OCI-LY3 (cell line): ENCODE results near the gene ESPN.

Experiments
- CTCF ChIP-seq: fragments of 200-600, 300-600 bp; sonication (generic); IDR thresholded peaks from 2 replicates; pipeline ENCODE4 v1.5.1; 2014; ENCODE audit warnings: antibody characterized with exemption, low read length, low read depth
- EZH2phosphoT487 ChIP-seq: fragments of 200-600 bp; shearing (Covaris generic); IDR thresholded peaks from 2 replicates; pipeline ENCODE4 v1.6.1; 2018; ENCODE audit warnings: antibody characterized with exemption, mixed run types, low read depth

- TF ChIP-seq CTCF: no peak
- TF ChIP-seq EZH2phosphoT487: no peak
These were observed 66.5 kb downstream of the ESPN start for GRCh38 chr1:6491081-6491449.
